ENCODE results near the gene ELOVL5.
"Not testable (repeated sequence)": the region's sequence is repeated elsewhere in the genome, so short reads cannot be mapped to it uniquely, and the experiment has no call there.

ELOVL5 gene, protein sequence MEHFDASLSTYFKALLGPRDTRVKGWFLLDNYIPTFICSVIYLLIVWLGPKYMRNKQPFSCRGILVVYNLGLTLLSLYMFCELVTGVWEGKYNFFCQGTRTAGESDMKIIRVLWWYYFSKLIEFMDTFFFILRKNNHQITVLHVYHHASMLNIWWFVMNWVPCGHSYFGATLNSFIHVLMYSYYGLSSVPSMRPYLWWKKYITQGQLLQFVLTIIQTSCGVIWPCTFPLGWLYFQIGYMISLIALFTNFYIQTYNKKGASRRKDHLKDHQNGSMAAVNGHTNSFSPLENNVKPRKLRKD

DNA sequence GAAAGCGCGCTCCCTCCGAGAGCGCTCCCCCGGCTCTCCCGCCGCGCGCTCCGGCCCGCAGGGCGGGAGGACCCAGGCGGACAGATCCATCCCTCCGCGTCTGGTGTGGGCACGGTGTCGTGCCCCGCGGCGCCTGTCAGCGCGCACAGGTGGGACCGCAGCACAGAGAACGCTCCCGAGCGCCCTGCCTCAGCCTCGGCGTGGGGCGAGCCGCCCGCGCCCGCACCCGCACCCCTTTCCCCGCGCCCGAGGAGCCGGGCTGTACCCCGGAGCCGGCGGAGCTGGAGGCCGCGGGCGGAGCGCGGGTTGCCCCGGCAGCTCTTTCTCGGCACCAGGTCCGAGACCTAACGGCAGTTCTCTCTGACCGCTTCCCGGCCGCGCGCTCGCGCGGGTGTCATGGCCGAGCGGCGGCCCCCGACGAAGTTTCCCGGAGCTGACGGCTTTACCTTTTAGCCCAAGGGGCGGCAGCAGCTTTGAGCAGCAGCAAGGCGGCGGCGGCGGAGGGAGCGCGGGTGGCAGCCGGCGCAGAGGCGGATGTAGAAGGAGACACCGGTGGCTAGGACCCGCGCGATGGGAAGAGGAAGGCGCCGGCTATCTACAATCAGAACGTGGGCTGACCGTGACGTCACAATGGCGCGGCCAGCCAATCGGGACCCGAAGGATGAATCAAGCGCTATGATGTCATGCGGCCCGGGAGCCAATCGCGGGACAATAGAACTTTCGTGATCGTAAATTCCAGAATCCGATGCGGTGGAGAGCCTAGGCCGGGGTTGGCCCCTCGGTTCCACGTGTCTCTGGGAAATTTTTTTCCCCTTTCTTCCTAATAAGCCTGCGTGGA, at the start of gene ELOVL5:
Gene ELOVL5 (minus strand): TSS at position 580 of the 838 bp plus-strand sequence. CDS start 53,251 bp downstream, outside the sequence.
- DNase-seq = peak; percentile 95 to 96

DNA sequence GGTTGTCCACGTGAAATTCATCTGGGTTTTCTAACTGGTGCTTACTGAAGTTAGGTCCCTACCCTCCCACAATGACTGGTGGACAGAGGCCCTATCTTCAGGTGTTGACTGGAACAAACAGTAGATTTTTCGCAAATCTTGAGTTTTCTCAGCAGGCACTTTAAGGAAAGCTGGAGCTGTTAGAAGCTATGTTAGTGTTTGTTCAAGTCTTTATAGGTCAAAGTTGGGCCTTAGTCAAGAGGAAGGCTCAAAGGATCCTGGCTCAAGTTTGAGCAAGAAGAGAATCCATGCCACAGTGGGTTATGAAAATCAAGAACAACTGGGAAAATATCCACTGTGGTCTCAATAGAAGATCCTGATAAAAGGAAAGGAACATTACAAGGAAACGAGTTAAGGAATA, 48.5 kb upstream of the ELOVL5 start:
- DNase-seq = no peak

DNA sequence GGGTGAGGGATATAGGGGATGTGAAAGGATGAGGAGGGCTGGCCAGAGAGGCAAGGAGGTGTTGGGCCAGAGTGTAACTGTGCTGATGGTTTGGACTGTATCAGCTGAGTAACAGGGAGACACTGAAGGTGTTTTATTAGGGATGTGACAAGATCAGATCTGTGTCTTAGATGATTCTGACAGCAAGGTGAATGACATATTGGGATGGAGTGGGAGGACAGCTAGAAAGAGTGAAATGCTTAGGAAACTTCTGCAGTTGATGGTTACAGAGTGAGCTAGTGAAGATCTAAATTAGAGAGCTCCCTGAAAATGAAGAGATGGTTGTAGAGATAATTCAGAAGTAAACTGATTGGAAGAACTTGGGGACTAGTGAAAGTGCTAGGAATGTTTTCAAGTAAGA, 47.2 kb upstream of the ELOVL5 start:
- DNase-seq = no peak

DNA sequence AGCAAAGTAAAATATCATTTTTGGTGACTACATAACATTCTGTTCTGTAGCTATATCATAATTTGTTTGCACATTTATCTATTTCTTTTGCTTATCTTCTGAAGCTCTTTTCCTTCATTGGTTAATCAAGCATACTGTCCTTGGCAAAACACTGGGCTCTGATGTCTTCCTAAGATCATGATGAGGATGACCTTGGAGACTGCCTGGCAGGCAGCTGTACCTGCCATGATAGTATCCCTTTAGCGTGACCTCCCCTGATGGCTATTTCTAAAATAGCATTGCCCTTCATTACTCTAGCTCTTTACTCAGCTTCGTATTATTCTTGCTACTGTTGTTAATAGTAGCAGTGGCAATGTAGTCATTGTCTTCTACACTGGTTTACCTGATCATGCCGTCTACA, 46.0 kb upstream of the ELOVL5 start:
- no peak for DNase-seq

DNA sequence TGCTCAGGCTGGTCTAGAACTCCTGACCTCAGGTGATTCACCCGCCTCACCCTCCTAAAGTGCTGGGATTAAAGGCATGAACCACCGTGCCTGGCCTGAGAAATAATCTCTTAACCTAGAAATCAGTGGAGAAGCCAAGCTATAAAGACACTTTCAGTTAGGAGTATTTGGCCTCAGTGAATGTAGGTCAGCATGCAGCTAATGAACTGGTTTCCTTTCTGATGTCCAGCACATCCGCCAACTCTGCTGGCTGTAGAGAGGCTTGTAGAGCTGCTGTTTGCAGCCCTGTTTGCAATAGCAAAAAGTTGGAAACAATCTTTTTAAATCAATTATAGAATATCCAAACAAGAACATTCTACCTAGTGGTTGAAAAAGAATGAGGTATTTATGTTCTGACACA, 42.4 kb upstream of the ELOVL5 start:
- DNase-seq = no peak

DNA sequence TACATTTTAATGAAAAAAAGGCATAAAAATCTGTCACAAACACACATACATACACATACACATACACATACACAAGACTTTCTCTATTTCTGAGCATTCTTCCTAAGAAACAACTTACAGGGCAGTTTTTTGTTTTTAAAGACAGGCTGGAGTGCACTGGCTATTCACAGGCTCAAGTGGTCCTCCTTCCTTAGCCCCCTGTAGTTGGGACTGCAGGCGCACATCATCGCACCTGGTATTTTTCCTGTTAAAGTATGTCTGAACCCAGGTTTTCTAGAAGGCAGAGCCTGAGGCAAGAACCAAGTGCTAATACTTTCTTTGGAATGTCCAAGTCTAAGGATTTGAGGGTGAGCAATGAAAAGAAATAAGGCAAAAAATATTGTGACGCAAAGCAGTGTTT, 41.3 kb upstream of the ELOVL5 start:
- no peak for DNase-seq

DNA sequence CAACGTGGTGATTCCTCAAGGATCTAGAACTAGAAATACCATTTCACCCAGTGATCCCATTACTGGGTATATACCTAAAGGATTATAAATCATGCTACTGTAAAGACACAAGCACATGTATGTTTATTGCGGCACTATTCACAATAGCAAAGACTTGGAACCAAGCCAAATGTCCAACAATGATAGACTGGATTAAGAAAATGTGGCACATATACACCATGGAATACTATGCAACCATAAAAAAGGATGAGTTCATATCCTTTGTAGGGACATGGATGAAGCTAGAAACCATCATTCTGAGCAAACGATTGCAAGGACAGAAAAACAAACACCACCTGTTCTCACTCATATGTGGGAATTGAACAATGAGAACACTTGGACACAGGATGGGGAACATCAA, 39.9 kb upstream of the ELOVL5 start:
- DNase-seq = not testable (repeated sequence)

DNA sequence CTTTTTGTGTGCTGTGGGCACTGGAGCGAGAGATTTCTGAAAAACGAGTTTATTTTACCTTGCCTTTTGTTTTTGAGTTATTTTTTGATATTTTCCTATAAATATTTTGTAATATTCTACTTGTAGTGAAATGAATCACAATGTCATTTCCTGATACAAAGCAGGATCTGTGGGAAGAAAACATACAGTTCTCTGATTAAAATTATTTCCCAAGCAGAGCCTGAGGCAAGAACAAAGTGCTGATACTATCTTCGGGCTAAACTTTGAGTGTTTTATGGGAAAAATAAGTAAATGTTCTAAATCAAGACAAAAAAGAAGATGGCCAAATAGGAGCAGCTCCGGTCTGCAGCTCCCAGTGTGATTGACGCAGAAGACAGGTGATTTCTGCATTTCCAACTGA, 33.7 kb upstream of the ELOVL5 start:
- no peak for DNase-seq

DNA sequence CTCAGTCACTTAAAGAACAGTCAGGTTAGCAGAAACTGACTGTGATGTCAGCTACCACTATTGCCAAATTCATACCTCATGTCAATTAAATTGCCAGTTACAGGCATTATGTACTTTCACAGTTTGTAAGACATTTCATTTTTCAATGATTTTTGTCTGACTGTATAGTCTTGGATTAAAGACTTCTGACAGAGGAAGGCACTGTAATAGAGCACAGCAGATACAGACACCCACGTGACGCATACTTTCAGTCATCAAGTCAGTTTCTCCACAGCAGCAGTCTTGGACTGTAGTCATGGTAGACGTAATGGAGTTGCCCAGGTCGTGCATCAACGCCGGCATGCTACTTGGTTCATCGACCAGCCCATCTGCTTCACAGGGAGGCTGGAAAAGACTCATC, 29.5 kb upstream of the ELOVL5 start:
- no peak for DNase-seq

DNA sequence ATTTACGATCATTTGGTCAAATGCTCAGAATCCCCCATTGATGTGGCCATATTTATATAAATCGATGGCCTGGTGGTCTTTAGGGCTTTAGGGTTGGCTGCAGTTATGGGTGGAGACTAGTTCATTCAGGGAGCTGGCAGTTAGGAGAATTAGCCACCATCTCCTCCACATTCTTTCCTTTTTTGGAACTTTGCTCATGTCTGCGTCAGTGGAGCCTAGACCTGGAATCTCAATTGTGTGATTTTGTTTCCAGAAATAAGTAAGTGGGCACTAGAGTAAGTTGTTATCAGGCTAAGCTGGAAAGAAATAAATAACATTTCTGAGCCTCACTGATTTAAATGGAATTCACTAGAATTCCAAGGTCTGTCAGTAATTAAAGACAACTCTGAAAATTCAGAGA, 29.0 kb upstream of the ELOVL5 start:
- DNase-seq = no peak

DNA sequence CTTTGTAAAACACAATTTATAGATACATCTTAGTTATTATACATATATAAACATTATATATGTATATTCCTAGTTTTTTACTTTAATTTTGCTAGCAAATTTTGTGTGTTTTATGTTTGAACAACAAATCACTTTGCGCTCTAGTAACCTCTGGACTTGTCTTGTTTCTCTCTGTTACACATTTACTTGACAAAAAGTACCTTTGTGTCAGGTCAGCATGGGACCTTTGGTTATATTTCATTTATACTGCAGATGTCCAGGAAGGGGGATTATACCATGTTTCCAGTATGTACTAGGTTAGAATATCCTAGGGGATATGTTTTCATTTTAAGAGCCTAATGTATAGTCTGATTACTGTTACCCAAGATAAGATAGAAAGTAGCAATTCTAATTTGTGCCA, 28.5 kb upstream of the ELOVL5 start:
- DNase-seq = no peak

DNA sequence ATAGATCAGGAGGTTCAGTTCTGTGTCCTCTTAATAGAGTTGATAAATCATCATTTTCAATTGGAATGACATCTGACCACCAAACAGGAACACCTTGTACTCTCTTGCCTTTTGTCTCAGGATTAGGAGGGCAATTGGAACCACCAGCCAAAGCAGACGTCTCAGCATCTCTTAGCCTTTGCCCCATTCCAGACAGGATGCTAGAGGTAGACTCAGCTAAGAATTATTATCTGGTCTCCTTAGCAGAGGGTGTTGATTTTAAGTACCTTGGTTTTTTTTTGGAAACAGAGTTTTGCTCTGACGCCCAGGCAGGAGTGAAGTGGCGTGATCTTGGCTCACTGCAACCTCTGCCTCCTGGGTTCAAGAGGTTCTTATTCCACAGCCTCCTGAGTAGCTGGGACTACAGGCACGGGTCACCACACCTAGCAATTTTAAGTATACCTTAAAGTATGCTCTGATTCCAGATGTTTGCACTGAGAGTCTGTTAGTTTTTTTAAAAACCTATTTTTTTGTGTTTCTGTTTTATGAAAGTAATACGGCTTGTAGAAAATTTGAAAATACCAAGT, 28.0 kb upstream of the ELOVL5 start:
- DNase-seq = no peak

DNA sequence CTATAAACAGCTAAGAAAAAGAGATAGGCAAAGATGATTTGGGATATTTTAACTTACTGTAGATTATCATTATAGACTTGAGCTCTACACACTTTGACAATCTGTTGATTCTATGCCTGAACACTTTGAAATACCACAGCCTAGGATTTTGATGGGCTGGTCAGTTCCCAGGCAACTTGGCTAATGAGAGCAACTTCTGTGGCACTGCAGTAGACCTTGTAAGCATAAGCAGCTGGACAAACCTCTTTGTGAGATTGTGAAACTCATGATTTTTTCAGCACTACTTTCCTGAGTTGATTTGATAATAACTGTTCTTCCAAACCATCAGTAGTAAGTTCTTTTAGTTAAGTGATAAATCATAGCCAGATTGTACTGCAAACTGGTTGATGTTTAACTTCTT, 27.1 kb upstream of the ELOVL5 start:
- DNase-seq = no peak

DNA sequence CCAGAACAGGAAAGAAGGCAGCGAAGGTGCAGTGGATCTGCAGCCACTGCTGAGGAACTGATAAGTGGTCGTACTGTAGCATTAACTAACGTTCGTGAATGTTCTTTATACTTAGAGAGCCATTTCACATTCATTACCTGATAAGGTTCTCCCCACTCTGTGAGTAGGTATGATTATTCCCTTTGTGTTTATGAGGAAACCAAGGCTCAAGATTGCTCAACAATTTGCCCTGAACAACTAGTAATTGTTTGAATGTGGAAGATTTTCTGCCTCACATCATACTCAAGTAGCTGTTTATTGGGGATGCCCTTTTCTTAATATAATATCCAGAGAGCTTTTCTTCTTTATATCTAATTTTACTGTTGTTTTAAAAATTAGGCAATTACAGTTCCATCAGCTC, 24.9 kb upstream of the ELOVL5 start:
- DNase-seq = no peak

DNA sequence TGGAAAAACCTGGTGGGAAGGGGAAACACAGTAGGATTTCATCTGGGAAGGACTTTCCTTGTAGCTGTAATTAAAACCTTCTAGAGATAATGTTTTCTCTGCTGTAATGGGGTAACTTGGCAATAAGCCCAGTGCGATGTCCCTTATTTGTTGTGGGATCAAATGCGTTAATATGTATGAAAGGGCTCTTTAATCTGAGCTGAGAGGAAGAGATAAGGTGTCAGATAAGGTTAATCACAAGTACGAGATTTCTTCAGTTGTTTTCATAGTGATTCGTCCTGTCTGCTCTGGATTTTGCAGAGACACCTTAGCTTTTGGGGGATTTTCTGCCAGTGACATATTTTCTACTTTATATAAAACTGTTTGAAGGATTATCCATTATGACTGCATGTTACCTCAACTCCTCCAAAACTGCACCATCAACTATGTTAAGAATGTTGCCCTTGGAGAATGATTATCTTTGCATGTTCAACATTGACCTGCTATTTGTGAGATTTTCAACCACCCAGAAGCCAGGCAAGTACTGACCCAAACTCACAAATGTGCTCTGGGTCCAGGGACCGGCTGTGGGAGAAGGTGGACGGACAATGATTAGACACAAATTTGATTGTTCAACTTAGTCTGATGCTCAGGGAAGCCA, 21.2 kb upstream of the ELOVL5 start:
- DNase-seq = no peak

DNA sequence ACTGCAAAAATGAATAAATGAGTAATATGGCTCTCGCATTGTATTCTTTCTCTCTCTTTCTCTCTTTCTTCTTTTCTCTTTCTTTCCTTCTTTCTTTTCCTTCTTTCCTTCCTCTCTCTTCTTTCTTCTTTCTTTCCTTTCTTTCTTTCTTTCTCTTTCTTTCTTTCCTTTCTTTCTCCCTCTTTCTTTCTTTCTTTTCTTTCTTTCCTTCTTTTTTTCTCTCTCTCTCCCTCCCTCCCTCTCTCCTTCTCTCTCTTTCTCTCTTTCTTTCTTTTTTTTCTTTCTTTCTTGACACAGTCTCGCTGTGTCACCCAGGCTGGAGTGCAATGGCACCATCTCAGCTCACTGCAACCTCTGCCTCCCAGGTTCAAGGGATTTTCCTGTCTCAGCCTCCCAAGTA, 20.3 kb upstream of the ELOVL5 start:
- DNase-seq = no peak

DNA sequence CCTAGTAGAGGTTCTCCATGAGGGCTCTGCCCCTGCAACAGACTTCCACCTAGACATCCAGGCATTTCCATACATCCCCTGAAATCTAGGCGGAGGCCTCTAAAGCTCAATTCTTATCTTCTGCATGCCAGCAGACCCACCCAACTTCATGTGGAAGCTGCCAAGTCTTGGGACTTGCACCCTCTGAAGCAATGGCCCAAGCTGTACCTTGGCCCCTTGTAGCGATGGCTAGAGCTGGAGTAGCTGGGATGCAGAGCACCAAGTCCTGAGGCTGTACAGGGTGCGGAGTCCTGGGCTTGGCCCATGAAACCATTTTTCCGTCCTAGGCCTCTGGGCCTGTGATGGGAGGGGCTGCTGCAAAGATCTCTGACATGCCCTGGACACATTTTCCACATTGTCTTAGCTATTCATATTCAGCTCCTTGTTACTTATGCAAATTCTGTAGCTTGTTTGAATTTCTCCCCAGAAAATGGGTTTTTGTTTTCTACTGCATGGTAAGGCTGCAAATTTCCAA, 17.4 kb upstream of the ELOVL5 start:
- no peak for DNase-seq

DNA sequence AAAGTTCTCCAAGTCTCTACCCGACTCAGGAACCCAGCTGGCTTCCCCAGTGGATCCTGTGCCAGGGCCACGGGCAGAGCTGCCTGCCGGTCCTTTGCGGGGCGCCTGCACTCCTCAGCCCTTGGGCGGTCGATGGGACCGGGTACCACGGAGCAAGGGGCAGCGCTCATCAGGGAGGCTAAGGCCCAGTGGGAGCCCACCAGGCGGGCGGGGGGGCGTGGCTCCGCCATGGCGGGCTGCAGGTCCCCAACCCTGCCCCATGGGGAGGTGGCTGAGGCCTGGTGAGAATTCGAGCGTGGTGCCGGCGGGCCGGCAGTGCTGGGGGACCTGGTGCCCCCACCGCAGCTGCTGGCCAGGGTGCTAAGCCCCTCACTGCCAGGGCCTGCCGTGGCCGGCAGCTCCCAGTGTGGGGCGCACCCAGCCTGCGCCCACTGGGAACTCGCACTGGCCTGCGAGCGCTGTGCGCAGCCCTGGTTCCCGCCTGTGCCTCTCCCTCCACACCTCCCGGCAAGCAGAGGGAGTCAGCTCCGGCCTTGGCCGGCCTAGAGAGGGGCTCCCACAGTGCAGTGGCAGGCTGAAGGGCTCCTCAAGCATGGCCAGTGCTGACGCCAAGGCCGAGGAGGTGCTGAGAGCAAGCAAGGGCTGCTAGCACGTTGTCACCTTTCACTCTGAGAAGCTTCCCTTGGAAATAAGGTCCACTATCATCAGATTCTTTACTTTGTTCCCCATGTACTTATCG, 14.8 kb upstream of the ELOVL5 start:
- DNase-seq = no peak

DNA sequence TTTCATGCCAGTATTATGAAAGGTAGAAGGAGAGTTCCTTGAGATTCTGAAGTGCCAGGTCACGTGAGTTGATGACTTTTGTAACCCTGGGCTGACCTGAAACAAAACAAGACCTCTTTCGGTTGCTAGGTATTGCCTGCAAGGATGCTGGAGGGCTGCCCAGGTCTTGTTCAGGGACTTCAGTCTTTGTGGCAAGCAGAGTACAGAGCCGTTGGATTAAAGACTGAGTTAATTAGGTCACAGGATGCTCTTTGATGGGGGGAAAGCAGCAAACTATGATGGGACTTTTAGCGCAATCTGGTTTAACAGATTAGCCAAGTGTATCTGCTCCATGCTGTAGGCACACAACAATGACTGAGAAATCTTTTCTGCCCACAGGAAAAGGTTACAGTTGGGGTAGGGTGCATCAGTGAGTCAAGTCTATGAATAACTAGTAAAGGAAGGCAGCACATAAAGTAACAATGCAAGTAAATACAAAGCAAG, 12.8 kb upstream of the ELOVL5 start:
- DNase-seq = no peak

DNA sequence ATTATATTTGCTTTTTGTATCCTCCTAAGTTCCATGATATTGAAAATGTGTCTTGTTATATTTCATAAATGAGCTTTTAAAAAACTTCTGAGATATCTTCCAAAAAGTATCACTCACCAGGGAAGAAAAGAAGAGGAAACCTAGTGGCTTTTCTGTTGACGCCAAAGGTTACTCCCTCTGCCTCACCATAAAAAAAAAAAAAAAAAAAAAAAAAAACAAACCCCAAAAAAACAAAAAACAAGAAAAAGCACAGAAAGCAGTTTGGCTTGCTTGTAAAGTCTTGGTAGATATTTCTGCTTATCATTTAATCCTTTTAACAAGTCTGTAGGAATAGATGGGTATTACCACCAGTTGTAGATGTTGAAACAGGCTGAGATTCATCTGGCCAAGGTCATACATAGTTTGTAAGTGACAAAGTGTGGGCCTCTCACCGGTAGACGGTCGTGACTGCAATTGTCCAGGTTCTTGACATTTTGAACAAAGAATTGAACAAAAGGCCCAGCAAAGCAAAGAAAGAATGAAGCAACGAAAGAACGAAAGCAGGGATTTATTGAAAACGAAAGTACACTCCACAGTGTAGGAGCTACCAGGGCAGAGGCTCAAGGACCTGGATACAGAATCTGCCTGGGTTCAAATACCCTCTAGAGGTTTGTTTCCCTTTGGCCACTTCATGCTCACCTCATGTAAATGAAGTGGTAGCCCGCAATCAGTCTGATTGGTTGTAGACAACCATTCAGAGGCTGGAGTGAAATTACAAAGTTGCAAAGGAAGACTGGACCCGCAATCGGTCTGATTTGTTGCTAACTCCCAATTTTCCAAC, 11.6 kb upstream of the ELOVL5 start:
- DNase-seq = no peak

DNA sequence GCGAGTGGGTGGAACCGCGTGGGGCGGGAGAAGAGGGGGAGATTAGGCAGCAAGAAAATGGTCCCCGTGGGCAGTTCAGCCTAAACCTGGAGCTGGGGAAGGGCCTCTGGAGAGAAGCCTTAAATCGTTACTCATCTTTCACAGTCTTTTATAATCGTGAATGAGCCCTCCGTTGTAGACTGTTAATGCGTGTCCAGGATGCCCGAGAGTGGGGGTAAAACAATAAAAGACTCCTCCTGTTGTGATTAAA, 11.0 kb upstream of the ELOVL5 start:
- DNase-seq = peak in 1 of 2 donors; percentile 34

All from stimulated activated CD4-positive, alpha-beta T cell treated with anti-CD3 and anti-CD28 coated beads, Interleukin-2, amount 100 ng/mL, for 48 hours (primary cell).